ENCODE results near the gene CRTAC1.

DNA sequence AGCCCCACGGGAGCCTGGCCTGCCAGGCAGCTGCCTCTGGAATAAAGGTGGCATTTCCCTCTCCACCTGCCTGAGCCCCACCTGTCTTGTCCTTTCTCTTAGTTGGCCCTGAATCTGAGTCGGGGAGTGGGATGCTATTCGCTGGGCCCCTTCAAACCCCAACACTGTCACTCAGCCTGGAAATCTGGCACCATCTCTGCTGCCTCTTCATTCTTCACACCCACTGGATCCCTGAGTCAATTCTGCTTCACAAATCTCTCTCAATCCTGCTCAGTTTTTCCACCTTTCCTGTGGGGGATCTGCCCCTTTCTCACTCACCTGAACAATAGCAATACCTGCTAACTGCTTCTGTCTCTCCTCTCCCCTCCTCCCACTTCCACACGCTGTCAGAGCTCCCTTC lies 10.6 kb downstream of the CRTAC1 start:
- TF ChIP-seq, protein P1, sequence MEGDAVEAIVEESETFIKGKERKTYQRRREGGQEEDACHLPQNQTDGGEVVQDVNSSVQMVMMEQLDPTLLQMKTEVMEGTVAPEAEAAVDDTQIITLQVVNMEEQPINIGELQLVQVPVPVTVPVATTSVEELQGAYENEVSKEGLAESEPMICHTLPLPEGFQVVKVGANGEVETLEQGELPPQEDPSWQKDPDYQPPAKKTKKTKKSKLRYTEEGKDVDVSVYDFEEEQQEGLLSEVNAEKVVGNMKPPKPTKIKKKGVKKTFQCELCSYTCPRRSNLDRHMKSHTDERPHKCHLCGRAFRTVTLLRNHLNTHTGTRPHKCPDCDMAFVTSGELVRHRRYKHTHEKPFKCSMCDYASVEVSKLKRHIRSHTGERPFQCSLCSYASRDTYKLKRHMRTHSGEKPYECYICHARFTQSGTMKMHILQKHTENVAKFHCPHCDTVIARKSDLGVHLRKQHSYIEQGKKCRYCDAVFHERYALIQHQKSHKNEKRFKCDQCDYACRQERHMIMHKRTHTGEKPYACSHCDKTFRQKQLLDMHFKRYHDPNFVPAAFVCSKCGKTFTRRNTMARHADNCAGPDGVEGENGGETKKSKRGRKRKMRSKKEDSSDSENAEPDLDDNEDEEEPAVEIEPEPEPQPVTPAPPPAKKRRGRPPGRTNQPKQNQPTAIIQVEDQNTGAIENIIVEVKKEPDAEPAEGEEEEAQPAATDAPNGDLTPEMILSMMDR (optimal IDR thresholded peaks at IDR 0.05 in 1 of 3, IDR thresholded peaks at IDR 0.05 in 1 of 3, conservative IDR thresholded peaks at IDR 0.05 in 1 of 3; ENCODE audit: extremely low read depth in 1 of 3, insufficient read depth in 2 of 3, low read length in 3 of 3) = no peak
- TF ChIP-seq EZH2 (IDR thresholded peaks at IDR 0.05; ENCODE audit: low read length) = no peak

All from keratinocyte (primary cell).